ENCODE measurements around the gene CAGE1. TPM values are rescaled to one million over a fixed set of nuclear protein-coding genes. Genes with fewer than 3 reads are reported as not detected.

Gene CAGE1
- total RNA-seq, 2 donors from 2014 or later, result not detected

DNA sequence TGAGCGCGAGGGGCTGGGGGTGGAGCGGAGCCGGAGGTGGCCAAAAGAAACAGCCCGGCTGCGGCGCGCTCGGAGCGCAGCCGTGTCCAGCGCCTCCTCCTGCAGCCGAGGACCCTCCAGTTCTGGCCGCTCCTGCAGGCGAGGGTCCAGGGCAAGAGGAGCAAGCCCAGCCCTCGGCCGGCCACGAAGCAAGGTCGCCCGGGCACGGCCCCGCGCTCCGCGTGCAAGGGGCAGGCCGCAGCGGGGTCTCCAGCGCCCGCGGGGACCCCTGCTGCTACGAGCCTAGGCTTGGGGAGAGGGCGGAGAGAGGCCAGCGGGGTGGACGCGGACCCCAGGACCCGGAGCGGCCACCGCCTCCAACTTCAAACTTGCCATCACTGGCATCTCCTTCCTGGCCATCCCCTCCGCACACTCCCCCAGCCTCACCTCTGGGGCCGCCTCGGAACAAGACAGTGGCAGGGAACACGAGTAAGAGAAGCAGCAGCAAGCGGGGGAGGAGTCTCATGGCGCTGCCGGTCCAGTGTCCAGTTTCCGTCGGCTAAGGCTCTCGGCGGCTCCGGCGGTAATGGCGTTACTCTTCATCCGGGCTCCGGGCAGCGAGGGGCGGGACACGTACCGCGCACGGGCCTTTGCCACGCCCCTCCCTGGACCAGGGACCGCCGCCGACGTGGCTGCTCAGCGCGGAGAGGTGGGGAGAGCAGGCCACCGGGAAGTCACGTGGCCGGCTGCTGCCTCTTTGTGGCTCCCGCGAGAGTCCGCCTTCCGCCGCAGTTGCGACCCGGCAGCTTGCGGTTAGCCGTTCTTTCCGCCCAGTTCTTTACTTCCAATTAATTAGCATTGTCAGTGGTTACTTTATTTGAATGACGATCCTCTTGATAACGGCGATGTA lies 76.7 kb downstream of the CAGE1 start, which contains the start of gene SSR1:
Gene SSR1 (minus strand): TSS at position 584 of the 889 bp plus-strand sequence. CDS start 79 bp downstream, at position 505.
- Histone ChIP-seq H3K36me3 (no peaks in the 10 kb centered on the region), H3K4me3 (peak within 1 kb of the TSS; percentile 87), H3K27me3 (no peaks in the 10 kb centered on the region), H3K9ac (ENCODE audit: low read depth in 2 of 2, low read length in 2 of 2) (peak within 1 kb of the TSS; percentile 83 to 97), H3K27ac (peak within 1 kb of the TSS; percentile 93), H3K9me3 (no peaks in the 10 kb centered on the region), H3K4me1 (peaks cover 6% of the 10 kb centered on the region)
- TF ChIP-seq, protein P1, sequence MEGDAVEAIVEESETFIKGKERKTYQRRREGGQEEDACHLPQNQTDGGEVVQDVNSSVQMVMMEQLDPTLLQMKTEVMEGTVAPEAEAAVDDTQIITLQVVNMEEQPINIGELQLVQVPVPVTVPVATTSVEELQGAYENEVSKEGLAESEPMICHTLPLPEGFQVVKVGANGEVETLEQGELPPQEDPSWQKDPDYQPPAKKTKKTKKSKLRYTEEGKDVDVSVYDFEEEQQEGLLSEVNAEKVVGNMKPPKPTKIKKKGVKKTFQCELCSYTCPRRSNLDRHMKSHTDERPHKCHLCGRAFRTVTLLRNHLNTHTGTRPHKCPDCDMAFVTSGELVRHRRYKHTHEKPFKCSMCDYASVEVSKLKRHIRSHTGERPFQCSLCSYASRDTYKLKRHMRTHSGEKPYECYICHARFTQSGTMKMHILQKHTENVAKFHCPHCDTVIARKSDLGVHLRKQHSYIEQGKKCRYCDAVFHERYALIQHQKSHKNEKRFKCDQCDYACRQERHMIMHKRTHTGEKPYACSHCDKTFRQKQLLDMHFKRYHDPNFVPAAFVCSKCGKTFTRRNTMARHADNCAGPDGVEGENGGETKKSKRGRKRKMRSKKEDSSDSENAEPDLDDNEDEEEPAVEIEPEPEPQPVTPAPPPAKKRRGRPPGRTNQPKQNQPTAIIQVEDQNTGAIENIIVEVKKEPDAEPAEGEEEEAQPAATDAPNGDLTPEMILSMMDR (IDR thresholded peaks at IDR 0.05), result no peak
- intact Hi-C loops (cut with DNase I), result loop anchor here (5.0 kb wide), 1 partner anchor 74 kb away; the partner anchor contains the start of genes CAGE1 and RIOK1
- DNase-seq, result peak; percentile 97

DNA sequence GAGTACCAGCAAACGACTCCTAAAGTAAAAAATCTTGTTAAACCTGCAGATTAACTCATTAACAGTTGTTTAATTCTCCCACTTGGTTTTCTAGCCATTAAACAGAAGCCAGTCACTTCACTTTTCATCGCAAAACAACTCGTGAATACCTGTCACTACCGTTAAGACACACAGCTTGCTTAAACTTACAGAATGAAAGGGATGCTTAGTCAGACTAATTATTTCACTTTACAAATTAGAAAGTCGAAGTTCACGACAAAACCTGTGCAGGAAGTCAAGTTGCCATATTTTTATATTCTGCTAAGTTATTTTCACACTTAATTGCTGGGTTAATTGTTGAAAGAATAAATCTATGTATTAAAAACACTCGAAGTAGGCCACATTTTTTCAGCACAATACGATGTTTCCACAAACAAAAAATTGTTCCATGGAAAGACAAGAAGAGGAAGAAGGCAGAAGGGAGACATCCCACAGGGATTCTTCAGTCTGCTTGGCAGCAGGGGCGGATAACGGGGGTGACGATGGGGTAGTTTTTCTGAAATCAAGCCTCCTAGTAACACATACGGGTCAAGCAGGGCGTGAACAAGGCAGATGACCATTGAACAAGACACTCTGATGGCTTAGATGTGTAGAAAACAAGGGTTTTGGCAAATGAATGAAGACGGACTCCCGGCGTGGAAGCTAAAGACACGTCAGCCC lies 77.5 kb downstream of the CAGE1 start:
- DNase-seq, result no peak
- H3K27me3 ChIP-seq, result no peaks in the 10 kb centered on the region
- peak overlapping the region; percentile 93 for H3K27ac ChIP-seq
- peak overlapping the region; percentile 83 to 97 for H3K9ac ChIP-seq (ENCODE audit: low read depth in 2 of 2, low read length in 2 of 2)
- TF ChIP-seq, protein P1 (IDR thresholded peaks at IDR 0.05), result no peak
- H3K36me3 ChIP-seq, result no peaks in the 10 kb centered on the region
- H3K4me3 ChIP-seq, result peak overlapping the region; percentile 87
- H3K9me3 ChIP-seq, result no peaks in the 10 kb centered on the region
- intact Hi-C loops (cut with DNase I), result loop anchor here (5.0 kb wide), 1 partner anchor 75 kb away; the partner anchor contains the start of genes CAGE1 and RIOK1
- H3K4me1 ChIP-seq, result peaks cover 6% of the 10 kb centered on the region

DNA sequence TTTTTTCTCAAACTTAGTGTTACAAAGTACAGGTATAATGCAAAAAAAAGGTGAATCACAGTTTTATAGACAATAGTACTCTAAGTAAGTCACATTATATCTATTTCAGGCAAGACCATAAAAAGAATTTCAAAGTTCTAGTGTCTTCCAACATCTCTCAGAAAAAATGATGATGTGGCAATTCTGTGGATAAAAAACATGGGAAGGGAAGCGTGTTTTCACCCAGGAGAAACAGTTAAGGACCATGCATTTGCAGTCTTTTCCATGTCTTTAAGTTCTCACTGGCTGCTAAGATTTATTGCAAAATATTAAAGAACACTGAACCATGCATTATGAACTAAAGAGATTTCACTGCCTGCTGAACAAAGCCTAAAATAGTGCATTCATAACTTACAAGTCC lies 78.4 kb downstream of the CAGE1 start:
- no peak overlapping the region for H3K4me3 ChIP-seq
- no peaks in the 10 kb centered on the region for H3K9me3 ChIP-seq
- no peak for DNase-seq
- peaks cover 6% of the 10 kb centered on the region for H3K4me1 ChIP-seq
- TF ChIP-seq, protein P1 (IDR thresholded peaks at IDR 0.05), result no peak
- no peaks in the 10 kb centered on the region for H3K27me3 ChIP-seq
- H3K27ac ChIP-seq, result no peak overlapping the region
- H3K9ac ChIP-seq (ENCODE audit: low read depth in 2 of 2, low read length in 2 of 2), result no peak overlapping the region
- intact Hi-C loops (cut with DNase I), result loop anchor here (5.0 kb wide), 1 partner anchor 76 kb away; the partner anchor contains the start of genes CAGE1 and RIOK1
- H3K36me3 ChIP-seq, result no peaks in the 10 kb centered on the region

DNA sequence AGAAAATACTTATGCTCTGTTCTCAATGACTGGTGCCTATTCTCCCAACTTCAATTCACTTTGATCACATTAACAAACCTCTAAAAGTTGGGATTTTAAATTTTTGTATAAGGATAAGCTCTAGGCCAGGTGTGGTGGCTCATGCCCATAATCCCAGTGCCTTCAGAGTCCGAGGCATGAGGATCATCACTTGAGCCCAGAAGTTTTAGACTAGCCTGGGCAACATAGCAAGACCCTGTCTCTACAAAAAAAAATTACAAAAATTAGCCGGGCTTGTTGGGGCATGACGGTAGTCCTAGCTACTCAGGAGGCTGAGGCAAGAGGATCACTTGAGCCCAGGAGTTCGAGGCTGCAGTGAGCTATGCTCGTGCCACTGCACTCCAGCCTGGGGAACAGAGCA lies 80.5 kb downstream of the CAGE1 start:
- no peak for DNase-seq
- H3K9me3 ChIP-seq, result no peaks in the 10 kb centered on the region
- TF ChIP-seq, protein P1 (IDR thresholded peaks at IDR 0.05), result no peak
- peaks cover 6% of the 10 kb centered on the region for H3K4me1 ChIP-seq
- peaks cover 4% of the 10 kb centered on the region for H3K36me3 ChIP-seq
- no peak overlapping the region for H3K4me3 ChIP-seq
- no peak overlapping the region for H3K9ac ChIP-seq (ENCODE audit: low read depth in 2 of 2, low read length in 2 of 2)
- no peak overlapping the region for H3K27ac ChIP-seq
- no peaks in the 10 kb centered on the region for H3K27me3 ChIP-seq
- intact Hi-C loops (cut with DNase I), result no loop called here

DNA sequence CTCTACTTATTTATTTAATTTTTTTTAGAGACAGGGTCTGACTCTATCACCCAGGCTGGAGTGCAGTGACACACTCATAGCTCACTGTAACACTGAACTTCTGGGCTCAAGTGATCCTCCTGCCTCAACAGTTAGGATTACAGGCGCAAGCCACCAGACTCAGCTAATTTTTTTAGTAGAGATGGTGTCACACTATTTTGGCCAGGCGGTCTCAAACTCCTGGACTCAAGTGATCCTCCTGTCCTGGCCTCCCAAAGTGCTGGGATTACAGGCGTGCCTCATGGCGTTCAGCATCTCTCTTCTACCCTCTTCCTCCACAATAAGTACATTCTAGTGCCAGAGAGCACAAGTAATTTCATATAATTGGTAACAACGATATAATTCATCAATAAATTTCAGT lies 82.0 kb downstream of the CAGE1 start:
- Histone ChIP-seq H3K27me3 (no peaks in the 10 kb centered on the region), H3K4me3 (no peak overlapping the region), H3K27ac (no peak overlapping the region), H3K4me1 (peaks cover 6% of the 10 kb centered on the region), H3K36me3 (peaks cover 10% of the 10 kb centered on the region), H3K9ac (ENCODE audit: low read depth in 2 of 2, low read length in 2 of 2) (no peak overlapping the region), H3K9me3 (no peaks in the 10 kb centered on the region)
- intact Hi-C loops (cut with DNase I), result no loop called here
- TF ChIP-seq, protein P1 (IDR thresholded peaks at IDR 0.05), result no peak
- DNase-seq, result no peak
